K562 (cell line): ENCODE measurements around the gene CHMP4B. TPM values are rescaled to one million over a fixed set of nuclear protein-coding genes. Genes with fewer than 3 reads are reported as not detected.

Experiments
- ATAC-seq: fragments of 200-7000 bp; cut with Tn5 transposase; 3 replicates; pipeline ENCODE4 v1.9.1; 2020; ENCODE audit warnings: moderate library complexity
- BruUV-seq: library from RNA; stranded (reverse); fragments of 400-500 nt; replicated peaks from 2 replicates; lab custom pipeline; 2021; lab: Mats Ljungman, UMichigan
- CTCF ChIA-PET: fragments of 300-600 bp; formaldehyde crosslinking; extraction: SDS; loops from one replicate; lab custom pipeline; 2021; ENCODE audit warnings: low intra/inter-chr PET ratio; lab: Yijun Ruan, JAX
- POLR2A ChIA-PET: fragments of 300-600, 350-650 bp; sonication (Branson Sonifier 250); formaldehyde crosslinking; extraction: SDS; loops from one replicate; lab custom pipeline; 2021; ENCODE audit warnings: antibody characterized with exemption, inconsistent platforms; lab: Yijun Ruan, JAX
- DNase-seq, 4 experiments: peaks; one replicate each; pipeline versions ENCODE4 v3.0.0 to v3.0.0-alpha.2; 2011 to 2018; ENCODE audit warnings: low spot score in 3 of 4, mixed read lengths in 3 of 4; ENCODE audit errors: extremely low read depth in 1 of 4
- FAIRE-seq: peaks from 2 replicates; lab custom pipeline; 2011; peaks lifted over from hg19 to GRCh38; lab: Jason Lieb, UNC
- H2AFZ ChIP-seq: 2 replicates; pipeline ENCODE4 v1.6.0; 2011; ENCODE audit warnings: low read depth, low read length, control low read depth, inconsistent platforms
- H3K27ac ChIP-seq: fragments of 200-600 bp; 3 replicates; pipeline ENCODE4 v1.8.0; 2011; ENCODE audit warnings: low read depth, mild to moderate bottlenecking, control low read depth, inconsistent platforms, low read length, moderate library complexity, mixed read lengths; ENCODE audit errors: extremely low read depth
- H3K27me3 ChIP-seq, 2 experiments: fragments of 300-600 bp in 1 of 2; 2 replicates in 1 of 2; 3 replicates in 1 of 2; pipeline versions ENCODE4 v1.6.0 to v1.8.0; 2011; ENCODE audit warnings: inconsistent platforms in 2 of 2, low read length in 2 of 2, mild to moderate bottlenecking in 1 of 2, mixed read lengths in 1 of 2, moderate library complexity in 1 of 2; ENCODE audit not compliant: control insufficient read depth in 2 of 2, insufficient read depth in 2 of 2
- H3K36me3 ChIP-seq: fragments of 300-600 bp; 3 replicates; pipeline ENCODE4 v1.8.0; 2011; ENCODE audit warnings: mild to moderate bottlenecking, low read length, inconsistent platforms; ENCODE audit not compliant: control insufficient read depth, insufficient read depth
- H3K4me1 ChIP-seq, 2 experiments: fragments of 200-600 bp in 1 of 2; replicated peaks in 1 of 2; 2 replicates in 1 of 2; 3 replicates in 1 of 2; pipeline versions ENCODE4 v1.5.1 to v1.8.0; 2011; ENCODE audit warnings: inconsistent platforms in 2 of 2, low read length in 2 of 2, mild to moderate bottlenecking in 1 of 2, mixed read lengths in 1 of 2, moderate library complexity in 1 of 2; ENCODE audit not compliant: control insufficient read depth in 2 of 2, insufficient read depth in 2 of 2
- H3K4me2 ChIP-seq: 2 replicates; pipeline ENCODE4 v1.6.1; 2011; ENCODE audit warnings: low read length, control low read depth, inconsistent platforms, mixed read lengths; ENCODE audit not compliant: insufficient read depth
- H3K4me3 ChIP-seq: fragments of 200-600 bp; sonication (generic), shearing (Covaris generic); 2 replicates; pipeline ENCODE4 v1.5.1; 2016; ENCODE audit warnings: control low read depth, inconsistent platforms
- H3K79me2 ChIP-seq: fragments of 200-600 bp; 3 replicates; pipeline ENCODE4 v1.8.0; 2011; ENCODE audit warnings: low read length, inconsistent platforms; ENCODE audit not compliant: control insufficient read depth, insufficient read depth
- H3K9ac ChIP-seq, 2 experiments: 2 replicates each; pipeline versions ENCODE4 v1.6.0 to v1.6.1; 2011; ENCODE audit warnings: low read depth in 2 of 2, low read length in 2 of 2, control low read depth in 1 of 2, inconsistent platforms in 1 of 2, mild to moderate bottlenecking in 1 of 2, mixed read lengths in 1 of 2; ENCODE audit not compliant: insufficient read depth in 1 of 2
- H3K9me1 ChIP-seq: one replicate; pipeline ENCODE4 v1.6.0; 2011; ENCODE audit warnings: inconsistent platforms, mild to moderate bottlenecking, low read length, moderate library complexity; ENCODE audit not compliant: control insufficient read depth, insufficient read depth
- H3K9me3 ChIP-seq: replicated peaks from 2 replicates; pipeline ENCODE4 v1.5.1; 2011; ENCODE audit warnings: low read depth, low read length, inconsistent platforms; ENCODE audit not compliant: control insufficient read depth, insufficient read depth
- H4K20me1 ChIP-seq: replicated peaks from 2 replicates; pipeline ENCODE4 v1.6.1; 2011; ENCODE audit warnings: low read length, inconsistent platforms, mixed read lengths; ENCODE audit not compliant: control insufficient read depth, insufficient read depth
- CBFB ChIP-seq: sonication (generic); formaldehyde crosslinking; IDR thresholded peaks from 2 replicates; pipeline ENCODE4 v1.4.0; 2020; ENCODE audit warnings: mild to moderate bottlenecking, missing genetic modification reagents
- EGR1 ChIP-seq: fragments of 450-650 bp; conservative IDR thresholded peaks from 2 replicates; pipeline ENCODE4 v1.6.1; 2017; ENCODE audit warnings: mild to moderate bottlenecking
- HDAC1 ChIP-seq, 2 experiments: fragments of 450-650 bp; IDR thresholded peaks; 2 replicates each; pipeline ENCODE4 v1.6.1; 2016 to 2017; ENCODE audit warnings: inconsistent platforms in 1 of 2, mild to moderate bottlenecking in 1 of 2, moderate library complexity in 1 of 2
- HDGF ChIP-seq: fragments of 450-650 bp; IDR thresholded peaks from 2 replicates; pipeline ENCODE4 v1.6.1; 2016
- HNRNPH1 ChIP-seq: fragments of 200-400 bp; formaldehyde crosslinking; optimal IDR thresholded peaks from 2 replicates; pipeline ENCODE3; 2017; ENCODE audit warnings: low read depth, mild to moderate bottlenecking, low read length, moderate library complexity
- NR2C2 ChIP-seq, 2 experiments: fragments of 200-800 bp in 1 of 2; sonication (Bioruptor generic) in 1 of 2; sonication (generic) in 1 of 2; formaldehyde crosslinking in 1 of 2; IDR thresholded peaks; 2 replicates each; pipeline versions ENCODE4 v1.6.1 to v1.8.0; 2016 to 2022; ENCODE audit warnings: mild to moderate bottlenecking in 1 of 2, missing compliant biosample characterization in 1 of 2, missing genetic modification characterization in 1 of 2, missing genetic modification reagents in 1 of 2
- ZC3H11A ChIP-seq: IDR thresholded peaks from 2 replicates; pipeline ENCODE4 v1.6.1; 2012; ENCODE audit warnings: low read depth, low read length, improper control_type of control experiment
- ZFP30 ChIP-seq: fragments of 250-450 bp; sonication (Bioruptor Pico); IDR thresholded peaks from 2 replicates; pipeline ENCODE4 v1.8.0; 2022; ENCODE audit warnings: moderate library complexity, mild to moderate bottlenecking, inconsistent platforms, borderline replicate concordance
- ZFPM2 ChIP-seq: fragments of 250-450 bp; sonication (Bioruptor Pico); IDR thresholded peaks from 2 replicates; pipeline ENCODE4 v1.5.1; 2022; ENCODE audit warnings: mild to moderate bottlenecking
- ZNF121 ChIP-seq: sonication (generic); formaldehyde crosslinking; conservative IDR thresholded peaks from 2 replicates; pipeline ENCODE4 v1.8.0; 2022; ENCODE audit warnings: missing genetic modification reagents
- ZNF316 ChIP-seq: fragments of 450-650 bp; IDR thresholded peaks from 2 replicates; pipeline ENCODE4 v1.6.1; 2016
- WGBS: fragments of 100-300 bp; shearing (Covaris generic); methylation state at CpG from one replicate; pipeline ENCODE4 v1.1.6; 2016; ENCODE audit warnings: low coverage, mixed read lengths; ENCODE audit not compliant: insufficient coverage; ENCODE audit errors: missing lambda C conversion rate; 5-methylcytosine and 5-hydroxymethylcytosine counted together
- in situ Hi-C: fragments of 300-500 bp; cut with MboI; formaldehyde crosslinking; loops from 4 replicates; pipeline ENCODE4 v1.15.0; 2018; ENCODE audit warnings: inconsistent platforms, mixed read lengths
- intact Hi-C: fragments of 100-400 bp; cut with micrococcal nuclease; formaldehyde crosslinking; loops from 2 replicates; pipeline ENCODE4 v1.14.2; 2022
- polyA plus RNA-seq, 8 experiments: library from polyadenylated mRNA; depleted of rRNA in 4 of 8; stranded (reverse) in 5 of 8; unstranded in 3 of 8; fragments of >200 nt; fragmentation: Nextera tagmentation in 2 of 8; fragmentation: Illumina TruSeq in 1 of 8; extraction: Ambion mirVana in 2 of 8; extraction: Trizol in 1 of 8; gene quantifications; 2 replicates each; pipeline versions ENCODE4 v1.2.1 to v1.2.3, GENCODE V29; 2011 to 2014; ENCODE audit warnings: inconsistent platforms in 1 of 8, missing spikeins in 1 of 8
- total RNA-seq, 7 experiments: library from RNA; depleted of rRNA in 6 of 7; stranded (reverse); fragments of >200 nt in 6 of 7; fragmentation: Illumina TruSeq in 2 of 7; extraction: Trizol in 2 of 7; gene quantifications; 2 replicates each; pipeline versions ENCODE4 v1.2.1 to v1.2.3, GENCODE V29; 2011 to 2021; ENCODE audit warnings: low replicate concordance in 1 of 7
- TF ChIP-seq, protein P1 (sequence below): fragments of 150-350 bp; IDR thresholded peaks from 2 replicates; pipeline ENCODE4 v1.6.1; 2014; ENCODE audit warnings: low read depth, mild to moderate bottlenecking, low read length, borderline replicate concordance
- TF ChIP-seq, protein P2 (sequence below): fragments of 450-650 bp; conservative IDR thresholded peaks from 2 replicates; pipeline ENCODE4 v1.6.1; 2016; ENCODE audit warnings: missing genetic modification characterization, low read depth, mild to moderate bottlenecking, control low read depth, missing compliant biosample characterization

CHMP4B gene
- total and polyA plus RNA-seq, 9 of the 15 experiments (the other 6 are each of a cell fraction or from before 2014, with no cell fraction given) = 1.8 to 64.7 (median 31.8) TPM

DNA sequence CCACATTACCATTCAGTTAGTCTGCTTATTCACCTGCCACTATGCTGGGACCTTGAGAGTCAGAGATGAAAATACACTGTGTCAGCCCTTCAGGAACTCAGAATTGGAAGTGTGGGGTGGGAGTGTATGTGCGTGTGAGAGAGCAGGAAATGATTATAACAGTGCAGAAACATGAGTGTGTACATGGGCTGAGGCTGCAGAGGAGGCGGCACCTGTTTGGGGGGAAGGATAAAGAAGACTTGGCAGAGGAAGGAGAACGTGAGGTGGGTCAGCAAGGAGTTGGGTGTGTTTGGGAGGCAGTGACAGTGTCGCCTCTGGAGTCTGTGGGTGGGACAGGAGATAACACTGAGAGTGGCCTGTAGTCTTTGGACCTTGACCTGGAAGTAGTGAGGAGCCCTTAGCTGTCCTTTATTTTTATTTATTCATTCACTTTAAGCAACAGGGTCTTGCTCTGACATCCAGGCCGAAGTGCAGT is 3.1 kb downstream of the CHMP4B start:
- in situ Hi-C loops = no loop called here

DNA sequence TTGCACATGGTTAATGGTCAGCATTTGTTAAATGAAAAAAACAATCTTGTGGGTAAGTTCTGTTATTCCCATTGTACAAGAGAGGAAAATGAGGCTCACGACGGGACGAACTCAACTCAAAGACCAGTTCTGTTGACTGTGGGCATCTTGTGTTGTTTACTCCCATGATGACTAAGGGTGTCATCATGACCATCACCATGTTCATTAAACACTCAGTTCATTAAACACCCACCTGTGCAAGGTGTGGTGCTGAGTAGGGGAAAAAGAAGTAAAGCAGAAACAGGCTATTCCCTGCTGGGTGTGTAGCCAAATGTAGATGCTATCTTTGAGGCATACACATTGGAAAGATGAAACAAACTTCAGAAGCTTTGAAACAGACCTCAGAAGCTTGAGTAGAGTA is 4.5 kb downstream of the CHMP4B start:
- Histone ChIP-seq H3K79me2 (peaks cover 86% of the 10 kb centered on the region), H3K4me2 (no peak overlapping the region), H3K9me3 (no peaks in the 10 kb centered on the region), H4K20me1 (peaks cover 31% of the 10 kb centered on the region), H3K4me3 (no peak overlapping the region), H3K36me3 (peaks cover 10% of the 10 kb centered on the region; the same call in 2 of the 3 replicates), H3K27me3 (no peaks in the 10 kb centered on the region), H3K9ac (no peak overlapping the region), H3K4me1 (peaks cover 7 to 21% of the 10 kb centered on the region in 2 experiments), H3K9me1 (peaks cover 3% of the 10 kb centered on the region), H3K27ac (no peak overlapping the region), H2AFZ (no peak overlapping the region)
- intact Hi-C loops = no loop called here
- WGBS = 82% methylated on average over 3 of the region's 3 CpGs
- ChIA-PET CTCF (no interaction called here), POLR2A (interaction anchor here (0.7 to 3.1 kb wide), 2 partner anchors 10 to 26 kb away, joined by 3 to 9 read pairs; no protein-coding TSS in a partner anchor)
- no peak for ATAC-seq
- FAIRE-seq = no peak
- in situ Hi-C loops = no loop called here
- no TSS peak for BruUV-seq
- no peak for DNase-seq
- TF ChIP-seq ZC3H11A (no peak), ZFP30 (no peak), HDAC1 (IDR thresholded peaks at IDR 0.05) (no peak), HNRNPH1 (no peak), ZFPM2 (no peak)
- TF ChIP-seq, protein P1, sequence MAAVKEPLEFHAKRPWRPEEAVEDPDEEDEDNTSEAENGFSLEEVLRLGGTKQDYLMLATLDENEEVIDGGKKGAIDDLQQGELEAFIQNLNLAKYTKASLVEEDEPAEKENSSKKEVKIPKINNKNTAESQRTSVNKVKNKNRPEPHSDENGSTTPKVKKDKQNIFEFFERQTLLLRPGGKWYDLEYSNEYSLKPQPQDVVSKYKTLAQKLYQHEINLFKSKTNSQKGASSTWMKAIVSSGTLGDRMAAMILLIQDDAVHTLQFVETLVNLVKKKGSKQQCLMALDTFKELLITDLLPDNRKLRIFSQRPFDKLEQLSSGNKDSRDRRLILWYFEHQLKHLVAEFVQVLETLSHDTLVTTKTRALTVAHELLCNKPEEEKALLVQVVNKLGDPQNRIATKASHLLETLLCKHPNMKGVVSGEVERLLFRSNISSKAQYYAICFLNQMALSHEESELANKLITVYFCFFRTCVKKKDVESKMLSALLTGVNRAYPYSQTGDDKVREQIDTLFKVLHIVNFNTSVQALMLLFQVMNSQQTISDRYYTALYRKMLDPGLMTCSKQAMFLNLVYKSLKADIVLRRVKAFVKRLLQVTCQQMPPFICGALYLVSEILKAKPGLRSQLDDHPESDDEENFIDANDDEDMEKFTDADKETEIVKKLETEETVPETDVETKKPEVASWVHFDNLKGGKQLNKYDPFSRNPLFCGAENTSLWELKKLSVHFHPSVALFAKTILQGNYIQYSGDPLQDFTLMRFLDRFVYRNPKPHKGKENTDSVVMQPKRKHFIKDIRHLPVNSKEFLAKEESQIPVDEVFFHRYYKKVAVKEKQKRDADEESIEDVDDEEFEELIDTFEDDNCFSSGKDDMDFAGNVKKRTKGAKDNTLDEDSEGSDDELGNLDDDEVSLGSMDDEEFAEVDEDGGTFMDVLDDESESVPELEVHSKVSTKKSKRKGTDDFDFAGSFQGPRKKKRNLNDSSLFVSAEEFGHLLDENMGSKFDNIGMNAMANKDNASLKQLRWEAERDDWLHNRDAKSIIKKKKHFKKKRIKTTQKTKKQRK = no peak
- TF ChIP-seq, protein P2, sequence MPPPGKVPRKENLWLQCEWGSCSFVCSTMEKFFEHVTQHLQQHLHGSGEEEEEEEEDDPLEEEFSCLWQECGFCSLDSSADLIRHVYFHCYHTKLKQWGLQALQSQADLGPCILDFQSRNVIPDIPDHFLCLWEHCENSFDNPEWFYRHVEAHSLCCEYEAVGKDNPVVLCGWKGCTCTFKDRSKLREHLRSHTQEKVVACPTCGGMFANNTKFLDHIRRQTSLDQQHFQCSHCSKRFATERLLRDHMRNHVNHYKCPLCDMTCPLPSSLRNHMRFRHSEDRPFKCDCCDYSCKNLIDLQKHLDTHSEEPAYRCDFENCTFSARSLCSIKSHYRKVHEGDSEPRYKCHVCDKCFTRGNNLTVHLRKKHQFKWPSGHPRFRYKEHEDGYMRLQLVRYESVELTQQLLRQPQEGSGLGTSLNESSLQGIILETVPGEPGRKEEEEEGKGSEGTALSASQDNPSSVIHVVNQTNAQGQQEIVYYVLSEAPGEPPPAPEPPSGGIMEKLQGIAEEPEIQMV (tag) = no peak

More for the DNA sequence above, 3.1 kb downstream of the CHMP4B start:
- Histone ChIP-seq H3K4me2 (peak overlapping the region; percentile 32; the same call in 1 of the 2 replicates), H3K9me1 (peaks cover 3% of the 10 kb centered on the region), H3K9ac (peak overlapping the region in 1 of 2 experiments; percentile 39; a peak in 1 of 4 replicates), H3K36me3 (peaks cover 10% of the 10 kb centered on the region; the same call in 2 of the 3 replicates), H3K79me2 (peaks cover 75% of the 10 kb centered on the region), H4K20me1 (peaks cover 31% of the 10 kb centered on the region), H3K27me3 (no peaks in the 10 kb centered on the region), H3K4me1 (peaks cover 7 to 22% of the 10 kb centered on the region in 2 experiments), H3K4me3 (no peak overlapping the region), H3K27ac (no peak overlapping the region), H2AFZ (no peak overlapping the region), H3K9me3 (no peaks in the 10 kb centered on the region)
- peak; percentile 68 for FAIRE-seq
- DNase-seq = peak in 1 of 4 experiments; percentile 44
- no TSS peak for BruUV-seq
- WGBS = 35% methylated on average over 5 of the region's 5 CpGs
- no peak for ATAC-seq
- CTCF ChIA-PET = no interaction called here
- TF ChIP-seq NR2C2 (CRISPR knock-in tag; IDR thresholded peaks at IDR 0.05) (no peak), NR2C2 (tag; IDR thresholded peaks at IDR 0.05) (0 out of 2 replicates have a peak, but pooled peaks have one; percentile 14), HDGF (peak; percentile 74; the same call in 1 of the 2 replicates), CBFB (CRISPR knock-in tag) (0 out of 2 replicates have a peak, but pooled peaks have one; percentile 0), ZNF316 (0 out of 2 replicates have a peak, but pooled peaks have one; percentile 3), EGR1 (peak; percentile 37), ZNF121 (CRISPR knock-in tag) (no peak)
- intact Hi-C loops = loop anchor here (5.0 kb wide), 2 partner anchors 82 to 127 kb away; partner anchors contain the start of genes E2F1 and ZNF341
- POLR2A ChIA-PET = interaction anchor here (3.1 to 3.3 kb wide), 2 partner anchors 11 to 16 kb away, joined by 9 to 14 read pairs; no protein-coding TSS in a partner anchor
